ENCODE data around the gene SMYD3. TPM values are rescaled to one million over a fixed set of nuclear protein-coding genes. Genes with fewer than 3 reads are reported as not detected.

The SMYD3 gene
- total RNA-seq, 1 experiment from 2014 or later, result 35.1 TPM

DNA sequence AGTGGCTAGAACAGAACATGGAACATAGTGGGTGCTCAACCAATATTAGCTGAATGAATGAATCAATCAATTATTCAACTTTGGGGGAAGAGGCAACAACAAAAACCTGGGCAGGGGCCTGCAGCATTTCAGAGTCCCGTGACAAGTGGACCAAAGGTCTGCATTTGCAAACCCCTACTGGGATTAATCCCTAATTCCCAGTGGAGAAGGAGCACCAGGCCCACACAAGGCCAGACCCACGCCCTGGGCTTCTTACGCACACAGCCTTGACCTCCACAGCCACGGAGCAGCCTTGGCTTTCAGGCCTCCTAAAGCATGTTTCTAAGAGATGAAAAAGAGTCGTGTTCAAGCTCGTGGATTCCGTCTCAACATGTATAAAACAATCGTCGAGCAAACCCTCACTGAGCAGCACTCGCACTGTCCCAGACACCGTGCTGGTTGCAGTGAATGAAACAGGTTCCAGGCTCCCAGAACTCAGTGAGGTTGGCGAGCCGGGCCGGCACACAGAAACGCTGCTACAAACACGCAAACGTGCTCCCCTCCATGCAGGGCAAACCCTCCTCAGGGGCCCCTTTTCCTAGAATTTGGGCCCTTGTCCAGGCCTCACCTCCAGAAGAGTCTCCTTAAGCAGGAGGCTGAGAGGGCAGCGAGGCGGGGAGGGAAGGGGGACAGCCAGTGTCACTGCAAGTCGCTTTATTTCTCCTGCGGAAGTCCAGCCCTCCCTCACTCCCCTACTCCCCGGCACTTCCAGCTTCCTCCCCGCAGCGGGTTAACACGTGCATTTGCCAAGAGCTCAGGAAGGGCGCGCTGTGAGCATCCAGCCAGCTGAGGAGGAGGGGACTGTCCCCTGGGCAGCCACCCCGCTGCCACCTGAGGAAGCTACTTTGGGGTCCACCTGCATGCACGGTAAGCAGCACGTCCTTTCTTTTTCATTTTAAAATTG lies 795.8 kb downstream of the SMYD3 start:
- no peak for DNase-seq
- no peaks in the 10 kb centered on the region for H3K36me3 Mint-ChIP-seq (ENCODE audit: insufficient read depth, unreplicated experiment)
- H3K4me1 Mint-ChIP-seq (ENCODE audit: low read depth, unreplicated experiment), result no peaks in the 10 kb centered on the region
- intact Hi-C loops (cut with micrococcal nuclease; ENCODE audit: unreplicated experiment), result no loop called here
- no TSS peak for BruUV-seq (replicated peaks)
- TF ChIP-seq, protein P1, sequence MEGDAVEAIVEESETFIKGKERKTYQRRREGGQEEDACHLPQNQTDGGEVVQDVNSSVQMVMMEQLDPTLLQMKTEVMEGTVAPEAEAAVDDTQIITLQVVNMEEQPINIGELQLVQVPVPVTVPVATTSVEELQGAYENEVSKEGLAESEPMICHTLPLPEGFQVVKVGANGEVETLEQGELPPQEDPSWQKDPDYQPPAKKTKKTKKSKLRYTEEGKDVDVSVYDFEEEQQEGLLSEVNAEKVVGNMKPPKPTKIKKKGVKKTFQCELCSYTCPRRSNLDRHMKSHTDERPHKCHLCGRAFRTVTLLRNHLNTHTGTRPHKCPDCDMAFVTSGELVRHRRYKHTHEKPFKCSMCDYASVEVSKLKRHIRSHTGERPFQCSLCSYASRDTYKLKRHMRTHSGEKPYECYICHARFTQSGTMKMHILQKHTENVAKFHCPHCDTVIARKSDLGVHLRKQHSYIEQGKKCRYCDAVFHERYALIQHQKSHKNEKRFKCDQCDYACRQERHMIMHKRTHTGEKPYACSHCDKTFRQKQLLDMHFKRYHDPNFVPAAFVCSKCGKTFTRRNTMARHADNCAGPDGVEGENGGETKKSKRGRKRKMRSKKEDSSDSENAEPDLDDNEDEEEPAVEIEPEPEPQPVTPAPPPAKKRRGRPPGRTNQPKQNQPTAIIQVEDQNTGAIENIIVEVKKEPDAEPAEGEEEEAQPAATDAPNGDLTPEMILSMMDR (IDR thresholded peaks at IDR 0.05; ENCODE audit: unreplicated experiment), result no peak
- H3K27ac Mint-ChIP-seq (ENCODE audit: unreplicated experiment), result no peak overlapping the region
- no peak overlapping the region for H3K4me3 Mint-ChIP-seq (ENCODE audit: low read depth, unreplicated experiment)
- H3K27me3 Mint-ChIP-seq (ENCODE audit: unreplicated experiment), result no peaks in the 10 kb centered on the region
- CTCF ChIA-PET, result no interaction called here
- H3K9me3 Mint-ChIP-seq (ENCODE audit: low read depth, unreplicated experiment), result peaks cover 2% of the 10 kb centered on the region

DNA sequence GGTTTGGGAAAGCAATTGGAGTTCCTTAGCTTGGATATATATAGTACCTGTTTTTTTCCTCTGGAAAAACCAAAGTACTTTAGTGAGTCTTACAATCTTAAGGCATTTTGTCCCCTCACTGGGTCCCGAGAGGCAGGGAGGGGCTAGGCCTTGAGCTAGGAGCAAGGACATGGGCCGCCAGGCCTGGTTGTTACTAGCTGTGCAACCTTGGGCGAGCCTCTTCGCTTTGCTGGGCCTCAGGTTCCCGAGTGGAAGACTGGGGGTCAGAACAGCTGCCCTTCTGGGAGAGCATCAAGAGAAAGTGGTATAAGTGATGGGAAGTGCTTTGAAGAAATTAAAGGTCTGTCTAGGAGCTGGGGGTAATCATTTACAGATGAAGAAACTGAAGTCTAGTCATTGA lies 799.1 kb downstream of the SMYD3 start:
- peaks cover 6% of the 10 kb centered on the region for H3K9me3 Mint-ChIP-seq (ENCODE audit: low read depth, unreplicated experiment)
- TF ChIP-seq, protein P1 (IDR thresholded peaks at IDR 0.05; ENCODE audit: unreplicated experiment), result no peak
- H3K4me3 Mint-ChIP-seq (ENCODE audit: low read depth, unreplicated experiment), result no peak overlapping the region
- no peaks in the 10 kb centered on the region for H3K4me1 Mint-ChIP-seq (ENCODE audit: low read depth, unreplicated experiment)
- H3K36me3 Mint-ChIP-seq (ENCODE audit: insufficient read depth, unreplicated experiment), result no peaks in the 10 kb centered on the region
- DNase-seq, result no peak
- H3K27me3 Mint-ChIP-seq (ENCODE audit: unreplicated experiment), result no peaks in the 10 kb centered on the region
- intact Hi-C loops (cut with micrococcal nuclease; ENCODE audit: unreplicated experiment), result no loop called here
- no peak overlapping the region for H3K27ac Mint-ChIP-seq (ENCODE audit: unreplicated experiment)
- CTCF ChIA-PET, result interaction anchor here (0.7 kb wide), 1 partner anchor 49 kb away, joined by 3 read pairs; no protein-coding TSS in a partner anchor
- BruUV-seq (replicated peaks), result no TSS peak

DNA sequence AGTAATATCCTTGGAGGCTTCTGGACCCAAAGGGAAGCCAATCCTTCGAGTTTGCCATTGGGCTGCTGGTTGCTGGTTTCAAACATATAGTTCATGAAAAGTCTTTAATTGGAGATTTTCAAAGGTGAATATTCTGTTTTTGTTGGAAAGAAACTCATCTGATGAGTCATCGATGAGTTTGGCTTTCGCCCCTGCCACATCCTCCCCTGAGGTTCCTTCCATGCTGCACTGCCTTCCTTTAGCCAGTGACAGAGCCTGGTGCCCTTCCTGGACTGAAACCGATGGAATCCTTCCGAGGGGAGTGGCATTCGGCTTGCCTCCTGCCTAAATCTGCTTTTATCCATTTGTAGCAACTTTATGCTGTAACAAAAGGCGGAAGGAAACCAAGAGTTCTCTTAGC lies 802.3 kb downstream of the SMYD3 start:
- DNase-seq, result no peak
- Mint-ChIP-seq H3K4me1 (ENCODE audit: low read depth, unreplicated experiment) (no peaks in the 10 kb centered on the region), H3K36me3 (ENCODE audit: insufficient read depth, unreplicated experiment) (no peaks in the 10 kb centered on the region), H3K27ac (ENCODE audit: unreplicated experiment) (no peak overlapping the region), H3K4me3 (ENCODE audit: low read depth, unreplicated experiment) (no peak overlapping the region), H3K27me3 (ENCODE audit: unreplicated experiment) (no peaks in the 10 kb centered on the region), H3K9me3 (ENCODE audit: low read depth, unreplicated experiment) (peaks cover 7% of the 10 kb centered on the region)
- CTCF ChIA-PET, result no interaction called here
- TF ChIP-seq, protein P1 (IDR thresholded peaks at IDR 0.05; ENCODE audit: unreplicated experiment), result no peak
- BruUV-seq (replicated peaks), result no TSS peak
- intact Hi-C loops (cut with micrococcal nuclease; ENCODE audit: unreplicated experiment), result no loop called here

DNA sequence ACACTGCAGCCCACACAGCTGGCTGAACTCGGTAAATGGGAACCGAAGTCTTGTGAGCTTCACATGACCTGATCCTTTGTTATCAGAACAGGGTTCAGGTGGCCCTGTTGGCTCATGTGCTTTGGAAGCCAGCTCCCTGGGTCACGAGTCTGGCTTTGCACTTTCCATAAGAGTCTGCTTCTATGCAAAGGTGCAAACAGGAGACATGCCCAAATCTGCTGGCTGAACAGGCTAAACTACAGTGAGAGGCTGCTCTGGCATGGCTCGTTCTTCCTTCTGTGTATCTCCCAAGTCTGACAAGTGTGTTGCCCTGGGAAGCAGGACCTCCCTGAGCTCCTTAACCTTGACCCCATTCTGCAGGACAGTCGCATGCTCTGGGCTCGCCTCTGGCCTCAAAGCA lies 802.7 kb downstream of the SMYD3 start:
- peaks cover 8% of the 10 kb centered on the region for H3K9me3 Mint-ChIP-seq (ENCODE audit: low read depth, unreplicated experiment)
- no peaks in the 10 kb centered on the region for H3K36me3 Mint-ChIP-seq (ENCODE audit: insufficient read depth, unreplicated experiment)
- no peak overlapping the region for H3K4me3 Mint-ChIP-seq (ENCODE audit: low read depth, unreplicated experiment)
- no TSS peak for BruUV-seq (replicated peaks)
- no peaks in the 10 kb centered on the region for H3K27me3 Mint-ChIP-seq (ENCODE audit: unreplicated experiment)
- no peak overlapping the region for H3K27ac Mint-ChIP-seq (ENCODE audit: unreplicated experiment)
- TF ChIP-seq, protein P1 (IDR thresholded peaks at IDR 0.05; ENCODE audit: unreplicated experiment), result no peak
- CTCF ChIA-PET, result no interaction called here
- H3K4me1 Mint-ChIP-seq (ENCODE audit: low read depth, unreplicated experiment), result no peaks in the 10 kb centered on the region
- intact Hi-C loops (cut with micrococcal nuclease; ENCODE audit: unreplicated experiment), result no loop called here
- DNase-seq, result no peak
